ENCODE results near the gene CCDC172. TPM values are rescaled to one million over a fixed set of nuclear protein-coding genes. Genes with fewer than 3 reads are reported as not detected.
A peak's percentile ranks its signal among the peaks of the same experiment; 100 is the strongest.

The CCDC172 gene
- total and polyA plus RNA-seq, 4 experiments from 2014 or later: not detected

DNA sequence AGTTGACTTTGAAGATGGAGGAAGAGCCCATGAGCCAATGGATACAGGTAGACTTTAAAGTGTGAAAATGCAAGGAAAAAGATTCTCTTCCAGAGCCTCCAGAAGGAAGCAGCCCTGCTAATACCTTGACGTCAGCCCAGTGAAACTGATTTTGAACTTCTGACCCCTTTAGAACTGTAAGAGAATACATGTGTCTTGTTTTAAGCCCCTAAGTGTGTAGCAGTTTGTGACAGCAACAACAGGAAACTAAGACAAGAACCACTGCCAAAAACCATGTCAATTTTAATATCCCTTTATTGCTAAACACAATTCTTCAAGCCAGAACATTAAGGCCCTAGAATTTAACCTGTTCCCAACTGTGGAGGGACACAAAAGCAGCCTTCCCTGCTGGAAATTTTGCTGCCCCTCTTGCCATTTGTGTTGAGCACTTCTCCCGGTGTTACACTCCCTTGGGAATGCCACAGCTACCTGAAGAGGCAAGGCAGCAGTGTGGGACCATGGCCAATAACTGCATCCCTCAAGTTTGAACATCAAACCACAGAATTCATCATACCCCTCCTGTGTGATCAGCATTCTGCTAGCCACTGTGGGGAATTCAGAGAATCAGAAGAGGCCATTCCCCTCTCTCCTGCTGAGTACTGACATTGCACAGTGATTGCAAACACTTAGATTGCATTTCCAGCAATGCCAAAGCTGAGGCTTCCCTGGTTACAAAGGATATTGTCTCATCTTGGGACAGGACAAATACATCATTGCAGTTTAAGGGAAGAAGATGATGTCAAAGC, 12.3 kb upstream of the CCDC172 start:
- DNase-seq: no peak
- Histone ChIP-seq H3K36me3 (ENCODE audit: insufficient read depth, low read length) (no peaks in the 10 kb centered on the region), H3K4me3 (ENCODE audit: low read length in 2 of 2) (no peak overlapping the region), H3K9me3 (ENCODE audit: control insufficient read depth in 1 of 2, low read length in 2 of 2) (no peaks in the 10 kb centered on the region), H3K27me3 (ENCODE audit: insufficient read depth, low read length) (no peaks in the 10 kb centered on the region), H3K27ac (ENCODE audit: low read depth, low read length) (no peak overlapping the region), H3K4me1 (ENCODE audit: insufficient read depth, low read length) (no peaks in the 10 kb centered on the region)
- H3K36me3 Mint-ChIP-seq: no peaks in the 10 kb centered on the region
- H3K27me3 Mint-ChIP-seq: no peaks in the 10 kb centered on the region
- POLR2A ChIA-PET (ENCODE audit: partially characterized antibody): no interaction called here
- H3K4me3 Mint-ChIP-seq: no peak overlapping the region
- H3K27ac Mint-ChIP-seq: no peak overlapping the region
- intact Hi-C loops (cut with micrococcal nuclease): no loop called here
- peaks cover 0 to 4% (median 0%) of the 10 kb centered on the region in 4 donors for H3K4me1 Mint-ChIP-seq
- CTCF ChIA-PET (ENCODE audit: partially characterized antibody): no interaction called here
- H3K9me3 Mint-ChIP-seq: peaks cover 0 to 3% (median 0%) of the 10 kb centered on the region in 8 donors

DNA sequence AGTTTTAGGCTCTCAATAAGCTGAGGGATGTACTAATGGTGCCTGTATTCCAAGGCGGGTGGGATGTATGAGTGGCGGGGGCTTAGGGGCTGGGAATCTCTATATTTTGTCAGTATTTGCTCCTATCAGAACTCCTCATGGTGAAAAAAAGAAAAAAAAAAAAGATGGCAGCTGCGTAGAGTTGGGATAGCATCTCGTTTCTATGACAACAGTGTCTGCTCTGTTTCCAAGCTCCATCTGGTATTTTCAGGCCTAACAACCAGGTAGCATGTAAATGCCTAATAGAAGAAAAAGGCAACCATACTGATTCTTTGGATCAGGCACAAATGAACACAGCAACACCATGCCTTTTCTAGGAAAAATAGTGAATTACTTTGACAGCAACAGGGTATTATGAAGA, 11.7 kb upstream of the CCDC172 start:
- Mint-ChIP-seq H3K4me1 (peaks cover 0 to 4% (median 0%) of the 10 kb centered on the region in 4 donors), H3K4me3 (no peak overlapping the region), H3K27me3 (no peaks in the 10 kb centered on the region), H3K27ac (no peak overlapping the region), H3K36me3 (no peaks in the 10 kb centered on the region), H3K9me3 (peaks cover 0 to 3% (median 0%) of the 10 kb centered on the region in 8 donors)
- Histone ChIP-seq H3K27me3 (ENCODE audit: insufficient read depth, low read length) (no peaks in the 10 kb centered on the region), H3K9me3 (ENCODE audit: control insufficient read depth in 1 of 2, low read length in 2 of 2) (no peaks in the 10 kb centered on the region), H3K27ac (ENCODE audit: low read depth, low read length) (no peak overlapping the region), H3K4me3 (ENCODE audit: low read length in 2 of 2) (no peak overlapping the region), H3K36me3 (ENCODE audit: insufficient read depth, low read length) (no peaks in the 10 kb centered on the region), H3K4me1 (ENCODE audit: insufficient read depth, low read length) (no peaks in the 10 kb centered on the region)
- no peak for DNase-seq
- POLR2A ChIA-PET (ENCODE audit: partially characterized antibody): no interaction called here
- intact Hi-C loops (cut with micrococcal nuclease): no loop called here
- CTCF ChIA-PET (ENCODE audit: partially characterized antibody): no interaction called here

DNA sequence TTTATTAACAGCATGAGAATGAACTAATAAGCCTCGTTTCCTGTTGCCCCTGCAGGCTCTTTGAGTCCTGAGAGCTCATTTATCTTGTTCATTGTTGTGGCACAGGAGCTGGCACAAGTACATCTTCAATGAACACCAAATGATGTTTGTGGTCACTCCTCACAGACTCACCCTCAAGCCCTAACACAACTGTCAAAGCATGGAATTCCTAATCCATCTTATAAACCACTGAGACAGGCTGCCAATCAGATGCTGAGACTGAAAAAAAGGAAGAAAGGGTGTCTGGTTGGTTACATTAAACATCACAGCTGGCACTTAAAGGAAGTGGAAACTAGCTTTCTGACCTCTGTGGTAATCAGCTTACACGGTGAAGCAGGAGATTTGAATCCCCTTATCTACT, 7.7 kb upstream of the CCDC172 start:
- no peak overlapping the region for H3K27ac ChIP-seq (ENCODE audit: low read depth, low read length)
- peaks cover 0 to 3% (median 0%) of the 10 kb centered on the region in 8 donors for H3K9me3 Mint-ChIP-seq
- no peaks in the 10 kb centered on the region for H3K4me1 ChIP-seq (ENCODE audit: insufficient read depth, low read length)
- no peaks in the 10 kb centered on the region for H3K36me3 ChIP-seq (ENCODE audit: insufficient read depth, low read length)
- intact Hi-C loops (cut with micrococcal nuclease): no loop called here
- H3K9me3 ChIP-seq (ENCODE audit: control insufficient read depth in 1 of 2, low read length in 2 of 2): no peaks in the 10 kb centered on the region
- H3K4me3 ChIP-seq (ENCODE audit: low read length in 2 of 2): no peak overlapping the region
- no peak overlapping the region for H3K4me3 Mint-ChIP-seq
- H3K27me3 ChIP-seq (ENCODE audit: insufficient read depth, low read length): no peaks in the 10 kb centered on the region
- peak overlapping the region in 1 of 7 donors; percentile 36 for H3K27ac Mint-ChIP-seq
- no peaks in the 10 kb centered on the region for H3K27me3 Mint-ChIP-seq
- DNase-seq: no peak
- no peaks in the 10 kb centered on the region for H3K36me3 Mint-ChIP-seq
- H3K4me1 Mint-ChIP-seq: peaks cover 0 to 4% (median 0%) of the 10 kb centered on the region in 4 donors
- CTCF ChIA-PET (ENCODE audit: partially characterized antibody): no interaction called here
- POLR2A ChIA-PET (ENCODE audit: partially characterized antibody): no interaction called here

DNA sequence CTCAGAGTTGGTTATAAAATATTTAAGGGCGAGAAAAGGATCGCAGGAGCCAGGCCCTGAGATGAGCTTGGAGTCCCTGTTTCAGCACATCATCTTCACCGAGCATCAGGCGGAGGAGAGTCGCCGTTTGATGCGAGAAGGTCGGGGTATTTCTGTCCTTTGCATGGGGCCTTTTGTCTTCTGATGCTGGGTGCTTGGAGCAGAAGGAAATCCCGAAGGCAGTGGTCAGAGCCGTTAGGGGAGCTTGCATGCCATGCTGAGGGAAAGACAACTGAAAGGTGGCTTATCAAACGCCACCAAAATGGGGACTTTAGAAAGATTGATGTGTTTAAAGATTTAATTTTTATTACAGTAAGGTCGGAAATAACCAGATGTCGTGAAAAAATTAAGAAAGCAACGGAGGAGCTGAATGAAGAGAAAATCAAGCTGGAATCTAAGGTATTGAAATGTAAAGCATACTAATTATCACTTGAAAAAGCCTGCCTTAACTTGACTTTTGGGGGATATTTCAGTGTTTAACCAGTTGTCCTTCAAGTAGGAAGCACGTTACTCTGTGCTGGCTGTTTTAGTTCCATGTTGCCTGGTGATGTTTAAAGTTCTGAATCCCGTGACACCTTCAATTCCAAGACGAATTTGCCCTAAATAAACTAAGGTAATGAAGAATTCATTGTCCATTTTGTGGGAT, 845 bp downstream of the CCDC172 start:
- no peak overlapping the region for H3K4me3 Mint-ChIP-seq
- ChIA-PET CTCF (ENCODE audit: partially characterized antibody) (no interaction called here), POLR2A (ENCODE audit: partially characterized antibody) (no interaction called here)
- H3K27ac ChIP-seq (ENCODE audit: low read depth, low read length): no peak overlapping the region
- peaks cover 0 to 4% (median 0%) of the 10 kb centered on the region in 8 donors for H3K9me3 Mint-ChIP-seq
- no peaks in the 10 kb centered on the region for H3K9me3 ChIP-seq (ENCODE audit: control insufficient read depth in 1 of 2, low read length in 2 of 2)
- peak overlapping the region in 1 of 7 donors; percentile 57 for H3K27ac Mint-ChIP-seq
- no peaks in the 10 kb centered on the region for H3K4me1 ChIP-seq (ENCODE audit: insufficient read depth, low read length)
- H3K36me3 ChIP-seq (ENCODE audit: insufficient read depth, low read length): no peaks in the 10 kb centered on the region
- no peaks in the 10 kb centered on the region for H3K4me1 Mint-ChIP-seq
- H3K4me3 ChIP-seq (ENCODE audit: low read length in 2 of 2): no peak overlapping the region
- H3K36me3 Mint-ChIP-seq: no peaks in the 10 kb centered on the region
- H3K27me3 ChIP-seq (ENCODE audit: insufficient read depth, low read length): no peaks in the 10 kb centered on the region
- DNase-seq: no peak
- intact Hi-C loops (cut with micrococcal nuclease): no loop called here
- no peaks in the 10 kb centered on the region for H3K27me3 Mint-ChIP-seq

DNA sequence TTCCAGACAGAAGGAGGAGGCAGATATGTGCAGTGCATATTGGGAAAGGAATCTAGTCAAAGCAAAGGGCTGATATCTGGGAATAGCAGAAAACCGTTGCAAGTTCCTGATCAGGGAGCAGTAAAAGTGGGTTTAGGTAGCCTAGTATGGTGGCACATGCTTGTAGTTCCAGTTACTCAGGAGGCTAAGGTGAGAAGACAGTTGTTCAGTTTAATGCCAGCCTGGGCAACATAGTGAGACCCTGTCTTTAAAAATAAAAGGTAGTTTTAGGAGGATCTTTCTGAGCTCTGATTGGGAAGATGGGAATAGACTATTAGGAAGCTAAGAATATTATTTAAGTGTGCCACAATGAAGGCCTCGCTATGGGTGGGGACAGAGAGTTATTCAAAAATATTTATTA, 1.7 kb downstream of the CCDC172 start:
- Histone ChIP-seq H3K27me3 (ENCODE audit: insufficient read depth, low read length) (no peaks in the 10 kb centered on the region), H3K9me3 (ENCODE audit: control insufficient read depth in 1 of 2, low read length in 2 of 2) (no peaks in the 10 kb centered on the region), H3K27ac (ENCODE audit: low read depth, low read length) (no peak overlapping the region), H3K4me1 (ENCODE audit: insufficient read depth, low read length) (no peaks in the 10 kb centered on the region), H3K4me3 (ENCODE audit: low read length in 2 of 2) (no peak overlapping the region), H3K36me3 (ENCODE audit: insufficient read depth, low read length) (no peaks in the 10 kb centered on the region)
- H3K27me3 Mint-ChIP-seq: no peaks in the 10 kb centered on the region
- DNase-seq: no peak
- POLR2A ChIA-PET (ENCODE audit: partially characterized antibody): no interaction called here
- H3K4me3 Mint-ChIP-seq: no peak overlapping the region
- CTCF ChIA-PET (ENCODE audit: partially characterized antibody): no interaction called here
- no peaks in the 10 kb centered on the region for H3K4me1 Mint-ChIP-seq
- H3K9me3 Mint-ChIP-seq: peaks cover 0 to 4% (median 0%) of the 10 kb centered on the region in 8 donors
- intact Hi-C loops (cut with micrococcal nuclease): no loop called here
- no peaks in the 10 kb centered on the region for H3K36me3 Mint-ChIP-seq
- no peak overlapping the region for H3K27ac Mint-ChIP-seq

DNA sequence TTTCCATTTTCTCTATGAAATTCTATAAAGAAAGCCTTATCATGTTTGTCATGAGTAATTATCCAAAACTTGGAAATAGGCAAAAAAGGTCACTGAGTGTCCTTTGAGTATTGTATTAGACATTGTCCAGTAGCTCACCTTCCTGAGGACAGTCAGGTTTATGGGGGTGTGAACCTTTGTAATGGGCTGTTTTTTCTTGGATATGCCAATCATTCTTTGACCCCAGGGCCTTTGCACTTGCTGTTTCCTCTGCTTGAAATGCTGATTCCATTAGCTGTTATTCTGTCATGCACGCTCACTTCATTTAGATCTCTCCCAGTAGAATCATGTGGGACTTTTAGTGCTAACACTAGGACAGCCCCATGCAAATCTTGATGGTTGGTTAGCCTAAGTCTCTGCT, 4.9 kb downstream of the CCDC172 start:
- Mint-ChIP-seq H3K9me3 (peaks cover 0 to 4% (median 0%) of the 10 kb centered on the region in 8 donors), H3K4me3 (no peak overlapping the region), H3K27ac (no peak overlapping the region), H3K27me3 (no peaks in the 10 kb centered on the region), H3K36me3 (no peaks in the 10 kb centered on the region), H3K4me1 (no peaks in the 10 kb centered on the region)
- no peak overlapping the region for H3K4me3 ChIP-seq (ENCODE audit: low read length in 2 of 2)
- ChIA-PET CTCF (ENCODE audit: partially characterized antibody) (no interaction called here), POLR2A (ENCODE audit: partially characterized antibody) (no interaction called here)
- no peaks in the 10 kb centered on the region for H3K9me3 ChIP-seq (ENCODE audit: control insufficient read depth in 1 of 2, low read length in 2 of 2)
- DNase-seq: no peak
- H3K4me1 ChIP-seq (ENCODE audit: insufficient read depth, low read length): no peaks in the 10 kb centered on the region
- no peaks in the 10 kb centered on the region for H3K36me3 ChIP-seq (ENCODE audit: insufficient read depth, low read length)
- intact Hi-C loops (cut with micrococcal nuclease): no loop called here
- H3K27ac ChIP-seq (ENCODE audit: low read depth, low read length): no peak overlapping the region
- no peaks in the 10 kb centered on the region for H3K27me3 ChIP-seq (ENCODE audit: insufficient read depth, low read length)

DNA sequence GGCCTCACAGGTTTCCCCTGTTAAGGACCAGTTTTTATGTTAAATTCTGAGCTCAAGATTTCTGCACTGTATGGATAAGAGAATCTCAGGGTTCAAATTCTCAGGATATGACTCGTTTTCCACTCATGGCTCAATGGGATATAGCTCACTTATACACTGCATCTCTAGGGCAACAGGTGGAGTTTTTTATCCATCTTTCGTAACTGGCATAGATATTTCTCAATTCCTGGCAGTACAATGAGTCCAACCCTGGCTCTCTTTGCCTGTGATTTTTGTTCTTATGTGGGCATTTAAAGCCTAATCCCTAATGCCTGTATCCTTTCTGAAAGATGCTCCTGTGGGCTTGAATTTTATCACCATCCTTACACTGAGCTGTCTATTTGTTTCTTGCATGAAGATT, 7.6 kb downstream of the CCDC172 start:
- intact Hi-C loops (cut with micrococcal nuclease): no loop called here
- no peaks in the 10 kb centered on the region for H3K4me1 Mint-ChIP-seq
- no peak overlapping the region for H3K4me3 ChIP-seq (ENCODE audit: low read length in 2 of 2)
- ChIA-PET POLR2A (ENCODE audit: partially characterized antibody) (no interaction called here), CTCF (ENCODE audit: partially characterized antibody) (no interaction called here)
- DNase-seq: no peak
- no peaks in the 10 kb centered on the region for H3K27me3 ChIP-seq (ENCODE audit: insufficient read depth, low read length)
- no peak overlapping the region for H3K4me3 Mint-ChIP-seq
- no peaks in the 10 kb centered on the region for H3K27me3 Mint-ChIP-seq
- H3K27ac ChIP-seq (ENCODE audit: low read depth, low read length): no peak overlapping the region
- no peaks in the 10 kb centered on the region for H3K9me3 ChIP-seq (ENCODE audit: control insufficient read depth in 1 of 2, low read length in 2 of 2)
- no peaks in the 10 kb centered on the region for H3K9me3 Mint-ChIP-seq
- no peaks in the 10 kb centered on the region for H3K36me3 Mint-ChIP-seq
- no peaks in the 10 kb centered on the region for H3K36me3 ChIP-seq (ENCODE audit: insufficient read depth, low read length)
- H3K4me1 ChIP-seq (ENCODE audit: insufficient read depth, low read length): no peaks in the 10 kb centered on the region
- H3K27ac Mint-ChIP-seq: no peak overlapping the region
